ENCODE results near the gene CIAO1. TPM values are rescaled to one million over a fixed set of nuclear protein-coding genes. Genes with fewer than 3 reads are reported as not detected.

CIAO1 gene
- total and polyA plus RNA-seq, 2 of the 13 experiments (the other 11 are each of a cell fraction or from before 2014, with no cell fraction given): 99.3 to 120 TPM

GRCh38 chr2:96260387-96261260 lies 5.4 kb upstream of the CIAO1 start:
- H3K27ac ChIP-seq (ENCODE audit: extremely low read length, insufficient read depth, low read length): peak overlapping the region; percentile 92
- CTCF ChIA-PET (ENCODE audit: low intra/inter-chr PET ratio, low total read pairs): interaction anchor here (1.0 to 1.1 kb wide), 2 partner anchors 9 to 53 kb away, joined by 3 to 5 read pairs; partner anchors contain the start of gene STARD7
- H3K4me3 ChIP-seq (replicated peaks in 1 of 3; ENCODE audit: insufficient read depth in 1 of 3, low read depth in 2 of 3, low read length in 3 of 3): peak overlapping the region; percentile 19 to 68 (median 31)
- H2AFZ ChIP-seq (ENCODE audit: low read length): no peak overlapping the region
- H3K9ac ChIP-seq (ENCODE audit: insufficient read depth, low read depth, low read length): peak overlapping the region; percentile 66
- in situ Hi-C loops (cut with HindIII; ENCODE audit: extremely low pct_ligation_motif_present, low pct_unique_long_range_greater_than_20kb) (loop anchor here (5.0 kb wide), 2 partner anchors 53 to 118 kb away; partner anchors contain the start of gene STARD7), intact Hi-C loops (cut with micrococcal nuclease; ENCODE audit: unreplicated experiment) (loop anchor here (1.0 to 2.0 kb wide), 2 partner anchors 52 to 122 kb away; partner anchors contain the start of genes ASTL and STARD7)
- peaks cover 74% of the 10 kb centered on the region for H3K4me1 ChIP-seq (ENCODE audit: insufficient read depth, low read length)
- H3K4me2 ChIP-seq (ENCODE audit: low read depth, low read length): peak overlapping the region; percentile 98
- peaks cover 10 to 31% of the 10 kb centered on the region in 2 experiments for H3K36me3 ChIP-seq (replicated peaks in 1 of 2; ENCODE audit: control insufficient read depth in 1 of 2, insufficient read depth in 2 of 2, low read length in 2 of 2)
- peak; percentile 99 for FAIRE-seq
- TSS peak; percentile 90 for BruUV-seq (replicated peaks)
- DNase-seq (ENCODE audit: low spot score): peak; percentile 100
- peak; percentile 90 for ATAC-seq
- no peaks in the 10 kb centered on the region for H3K27me3 ChIP-seq (ENCODE audit: control insufficient read depth in 1 of 2, insufficient read depth in 2 of 2, low read length in 2 of 2)
- no peaks in the 10 kb centered on the region for H4K20me1 ChIP-seq (ENCODE audit: insufficient read depth, low read length)
- POLR2A ChIA-PET: interaction anchor here (0.7 to 4.4 kb wide), 24 partner anchors 9 to 608 kb away, joined by 3 to 91 read pairs (median 6); partner anchors contain the start of genes ITPRIPL1, NCAPH, SNRNP200 and STARD7
- WGBS (ENCODE audit: low lambda C conversion rate): 11% methylated on average over 9 of the region's 10 CpGs
- peaks cover 66% of the 10 kb centered on the region for H3K79me2 ChIP-seq (ENCODE audit: insufficient read depth, low read length)
- H3K9me3 ChIP-seq (ENCODE audit: low read length): no peaks in the 10 kb centered on the region
- 0 out of 2 replicates have a peak, but pooled peaks have one; percentile 72 for TF ChIP-seq ZNF230 (CRISPR knock-in tag; IDR thresholded peaks at IDR 0.05)
- TF ChIP-seq RXRA (CRISPR knock-in tag; IDR thresholded peaks at IDR 0.05): peak; percentile 89
- TF ChIP-seq, protein P1, sequence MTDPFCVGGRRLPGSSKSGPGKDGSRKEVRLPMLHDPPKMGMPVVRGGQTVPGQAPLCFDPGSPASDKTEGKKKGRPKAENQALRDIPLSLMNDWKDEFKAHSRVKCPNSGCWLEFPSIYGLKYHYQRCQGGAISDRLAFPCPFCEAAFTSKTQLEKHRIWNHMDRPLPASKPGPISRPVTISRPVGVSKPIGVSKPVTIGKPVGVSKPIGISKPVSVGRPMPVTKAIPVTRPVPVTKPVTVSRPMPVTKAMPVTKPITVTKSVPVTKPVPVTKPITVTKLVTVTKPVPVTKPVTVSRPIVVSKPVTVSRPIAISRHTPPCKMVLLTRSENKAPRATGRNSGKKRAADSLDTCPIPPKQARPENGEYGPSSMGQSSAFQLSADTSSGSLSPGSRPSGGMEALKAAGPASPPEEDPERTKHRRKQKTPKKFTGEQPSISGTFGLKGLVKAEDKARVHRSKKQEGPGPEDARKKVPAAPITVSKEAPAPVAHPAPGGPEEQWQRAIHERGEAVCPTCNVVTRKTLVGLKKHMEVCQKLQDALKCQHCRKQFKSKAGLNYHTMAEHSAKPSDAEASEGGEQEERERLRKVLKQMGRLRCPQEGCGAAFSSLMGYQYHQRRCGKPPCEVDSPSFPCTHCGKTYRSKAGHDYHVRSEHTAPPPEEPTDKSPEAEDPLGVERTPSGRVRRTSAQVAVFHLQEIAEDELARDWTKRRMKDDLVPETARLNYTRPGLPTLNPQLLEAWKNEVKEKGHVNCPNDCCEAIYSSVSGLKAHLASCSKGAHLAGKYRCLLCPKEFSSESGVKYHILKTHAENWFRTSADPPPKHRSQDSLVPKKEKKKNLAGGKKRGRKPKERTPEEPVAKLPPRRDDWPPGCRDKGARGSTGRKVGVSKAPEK (CRISPR knock-in tag; IDR thresholded peaks at IDR 0.05; ENCODE audit: borderline replicate concordance): no peak
- TF ChIP-seq MNT (IDR thresholded peaks at IDR 0.05): peak; percentile 47
- no peak; the same call in 1 of the 2 replicates for TF ChIP-seq ZFP90 (CRISPR knock-in tag; IDR thresholded peaks at IDR 0.05; ENCODE audit: borderline replicate concordance)
- no peak for TF ChIP-seq ZFP62 (CRISPR knock-in tag; IDR thresholded peaks at IDR 0.05)
- TF ChIP-seq FOXK1 (CRISPR knock-in tag; IDR thresholded peaks at IDR 0.05; ENCODE audit: borderline replicate concordance, low read depth): peak; percentile 92
- TF ChIP-seq SALL2 (CRISPR knock-in tag; IDR thresholded peaks at IDR 0.05): no peak
- TF ChIP-seq, protein P2, sequence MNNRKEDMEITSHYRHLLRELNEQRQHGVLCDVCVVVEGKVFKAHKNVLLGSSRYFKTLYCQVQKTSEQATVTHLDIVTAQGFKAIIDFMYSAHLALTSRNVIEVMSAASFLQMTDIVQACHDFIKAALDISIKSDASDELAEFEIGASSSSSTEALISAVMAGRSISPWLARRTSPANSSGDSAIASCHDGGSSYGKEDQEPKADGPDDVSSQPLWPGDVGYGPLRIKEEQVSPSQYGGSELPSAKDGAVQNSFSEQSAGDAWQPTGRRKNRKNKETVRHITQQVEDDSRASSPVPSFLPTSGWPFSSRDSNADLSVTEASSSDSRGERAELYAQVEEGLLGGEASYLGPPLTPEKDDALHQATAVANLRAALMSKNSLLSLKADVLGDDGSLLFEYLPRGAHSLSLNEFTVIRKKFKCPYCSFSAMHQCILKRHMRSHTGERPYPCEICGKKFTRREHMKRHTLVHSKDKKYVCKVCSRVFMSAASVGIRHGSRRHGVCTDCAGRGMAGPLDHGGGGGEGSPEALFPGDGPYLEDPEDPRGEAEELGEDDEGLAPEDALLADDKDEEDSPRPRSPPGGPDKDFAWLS (CRISPR knock-in tag; IDR thresholded peaks at IDR 0.05; ENCODE audit: borderline replicate concordance): peak; percentile 78; the same call in 1 of the 2 replicates
- TF ChIP-seq, protein P3, sequence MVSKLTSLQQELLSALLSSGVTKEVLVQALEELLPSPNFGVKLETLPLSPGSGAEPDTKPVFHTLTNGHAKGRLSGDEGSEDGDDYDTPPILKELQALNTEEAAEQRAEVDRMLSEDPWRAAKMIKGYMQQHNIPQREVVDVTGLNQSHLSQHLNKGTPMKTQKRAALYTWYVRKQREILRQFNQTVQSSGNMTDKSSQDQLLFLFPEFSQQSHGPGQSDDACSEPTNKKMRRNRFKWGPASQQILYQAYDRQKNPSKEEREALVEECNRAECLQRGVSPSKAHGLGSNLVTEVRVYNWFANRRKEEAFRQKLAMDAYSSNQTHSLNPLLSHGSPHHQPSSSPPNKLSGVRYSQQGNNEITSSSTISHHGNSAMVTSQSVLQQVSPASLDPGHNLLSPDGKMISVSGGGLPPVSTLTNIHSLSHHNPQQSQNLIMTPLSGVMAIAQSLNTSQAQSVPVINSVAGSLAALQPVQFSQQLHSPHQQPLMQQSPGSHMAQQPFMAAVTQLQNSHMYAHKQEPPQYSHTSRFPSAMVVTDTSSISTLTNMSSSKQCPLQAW (CRISPR knock-in tag; IDR thresholded peaks at IDR 0.05): peak; percentile 93; the same call in 1 of the 2 replicates
- peak; percentile 73 to 92 for TF ChIP-seq EP300 (IDR thresholded peaks at IDR 0.05; ENCODE audit: low read depth in 2 of 2, low read length in 2 of 2)
- TF ChIP-seq EP300 (CRISPR knock-in tag; IDR thresholded peaks at IDR 0.05; ENCODE audit: borderline replicate concordance): peak; percentile 86
- TF ChIP-seq ZNF205 (CRISPR knock-in tag; IDR thresholded peaks at IDR 0.05): no peak; the same call in 1 of the 2 replicates

Data from HepG2 (cell line).